ENCODE data around the gene NEK1.
"Not testable (repeated sequence)": the region's sequence is repeated elsewhere in the genome, so short reads cannot be mapped to it uniquely, and the experiment has no call there.

NEK1 gene

GRCh38 chr4:169627307-169627706 is 14.9 kb upstream of the NEK1 start:
- no peak for DNase-seq

GRCh38 chr4:169626331-169627282 is 14.2 kb upstream of the NEK1 start:
- DNase-seq = no peak

GRCh38 chr4:169625886-169626285 is 13.5 kb upstream of the NEK1 start:
- DNase-seq = no peak

GRCh38 chr4:169624012-169624411 is 11.6 kb upstream of the NEK1 start:
- not testable (repeated sequence) for DNase-seq

- no peak for DNase-seq
Observed at GRCh38 chr4:169622566-169622965, 10.2 kb upstream of the NEK1 start.

GRCh38 chr4:169621731-169622492 is 9.5 kb upstream of the NEK1 start:
- DNase-seq = no peak

GRCh38 chr4:169620880-169621248 is 8.5 kb upstream of the NEK1 start:
- DNase-seq = no peak

- DNase-seq = peak; percentile 74
Observed at GRCh38 chr4:169619958-169620879, 7.8 kb upstream of the NEK1 start, which contains the start of gene CLCN3. Gene CLCN3, plus strand, starts transcription at chr4:169620578. Its CDS starts 15,351 bp downstream, at chr4:169635929.

GRCh38 chr4:169619518-169619957 is 7.2 kb upstream of the NEK1 start:
- peak; percentile 22 for DNase-seq

GRCh38 chr4:169618986-169619385 is 6.6 kb upstream of the NEK1 start:
- no peak for DNase-seq

GRCh38 chr4:169618286-169618685 is 5.9 kb upstream of the NEK1 start:
- no peak for DNase-seq

GRCh38 chr4:169617306-169617705 is 4.9 kb upstream of the NEK1 start:
- DNase-seq = no peak

GRCh38 chr4:169616846-169617245 is 4.5 kb upstream of the NEK1 start:
- no peak for DNase-seq

- no peak for DNase-seq
Observed at GRCh38 chr4:169615467-169616106, 3.2 kb upstream of the NEK1 start.

- DNase-seq = peak; percentile 54
Observed at GRCh38 chr4:169612871-169613859, 782 bp upstream of the NEK1 start.

- no peak for DNase-seq
Observed at GRCh38 chr4:169611157-169611556, 1.2 kb downstream of the NEK1 start.

- DNase-seq = no peak
Observed at GRCh38 chr4:169604903-169605331, 7.5 kb downstream of the NEK1 start.

GRCh38 chr4:169604131-169604900 is 8.1 kb downstream of the NEK1 start:
- no peak for DNase-seq

GRCh38 chr4:169603312-169603711 is 9.1 kb downstream of the NEK1 start:
- no peak for DNase-seq
